ENCODE measurements around the gene ABL1.

ABL1 gene

DNA sequence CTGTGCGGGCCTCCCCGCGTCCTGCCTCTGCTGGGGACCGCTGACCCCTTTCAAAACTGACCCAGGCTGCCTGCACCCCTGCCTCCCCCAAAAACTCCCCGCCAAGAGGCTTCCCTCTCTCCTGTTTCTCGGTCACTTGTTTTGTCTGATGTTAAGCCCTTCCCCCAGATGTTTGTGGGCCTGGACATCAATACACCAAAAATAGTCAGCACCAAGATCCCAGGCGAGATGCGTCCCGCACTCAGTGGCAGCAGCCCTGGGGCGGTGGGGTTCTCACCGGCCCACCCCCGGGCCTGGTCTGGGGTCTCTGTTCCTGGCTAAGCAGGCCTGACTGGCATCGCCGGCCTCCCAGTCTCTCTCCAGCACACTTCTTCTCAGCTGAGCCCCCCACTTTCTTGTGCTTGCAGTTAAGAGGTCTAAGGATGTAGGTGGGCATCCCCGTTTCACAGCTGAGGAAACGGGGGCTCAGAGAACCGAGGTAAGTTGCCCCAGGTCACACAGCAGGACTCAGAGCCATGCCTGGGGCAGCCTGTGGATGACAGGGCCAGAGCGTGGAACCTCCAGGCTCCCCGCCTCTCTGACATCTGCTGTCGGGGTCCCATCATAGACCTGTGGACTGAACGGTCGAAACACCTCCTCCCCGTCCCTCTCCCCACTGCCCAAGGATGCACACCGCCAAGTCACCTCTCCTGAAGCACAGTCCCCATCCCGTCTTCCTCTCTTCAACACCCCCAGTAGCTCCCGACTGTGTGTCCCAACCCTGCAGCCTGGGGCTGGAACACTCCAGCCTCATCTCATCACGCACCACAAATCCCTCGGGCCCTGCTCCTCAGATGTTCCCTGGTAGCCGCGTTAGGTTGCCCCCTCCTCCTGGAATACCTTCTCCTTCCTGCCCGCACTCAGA, 87.2 kb downstream of the ABL1 start:
- no peaks in the 10 kb centered on the region for H4K20me1 ChIP-seq (ENCODE audit: insufficient read depth, low read length)

GRCh38 chr9:130922893-130923610, 88.0 kb downstream of the ABL1 start:
- Histone ChIP-seq H3K9me3 (ENCODE audit: insufficient read depth, low read length, severe bottlenecking) (no peaks in the 10 kb centered on the region), H3K9ac (ENCODE audit: low read depth, low read length) (no peak overlapping the region), H3K4me1 (ENCODE audit: insufficient read depth, low read length) (no peaks in the 10 kb centered on the region), H3K36me3 (ENCODE audit: insufficient read depth, low read length) (no peaks in the 10 kb centered on the region), H3K27ac (ENCODE audit: low read length) (no peak overlapping the region), H3K79me2 (ENCODE audit: insufficient read depth, low read length) (no peaks in the 10 kb centered on the region), H3K27me3 (ENCODE audit: insufficient read depth, low read length, poor library complexity) (no peaks in the 10 kb centered on the region), H3K4me3 (ENCODE audit: low read depth in 1 of 2, low read length in 2 of 2) (no peak overlapping the region), H2AFZ (ENCODE audit: low read depth, low read length) (no peak overlapping the region), H3K4me2 (ENCODE audit: insufficient read depth, low read length) (no peak overlapping the region), H4K20me1 (ENCODE audit: insufficient read depth, low read length) (no peaks in the 10 kb centered on the region)
- TF ChIP-seq CTCF (IDR thresholded peaks at IDR 0.05; ENCODE audit: borderline replicate concordance, extremely low read depth, low read length, poor library complexity, severe bottlenecking), result no peak
- no peak for TF ChIP-seq EZH2 (IDR thresholded peaks at IDR 0.05; ENCODE audit: borderline replicate concordance, low read depth, low read length, severe bottlenecking)
- DNase-seq (no peak), ATAC-seq (ENCODE audit: insufficient read depth, low read depth) (no peak)

More for the DNA sequence above, 87.2 kb downstream of the ABL1 start:
- no peak overlapping the region for H3K4me2 ChIP-seq (ENCODE audit: insufficient read depth, low read length)
- TF ChIP-seq CTCF (IDR thresholded peaks at IDR 0.05; ENCODE audit: borderline replicate concordance, extremely low read depth, low read length, poor library complexity, severe bottlenecking) (no peak), EZH2 (IDR thresholded peaks at IDR 0.05; ENCODE audit: borderline replicate concordance, low read depth, low read length, severe bottlenecking) (no peak)
- no peak for DNase-seq
- H3K27ac ChIP-seq (ENCODE audit: low read length), result no peak overlapping the region
- H3K36me3 ChIP-seq (ENCODE audit: insufficient read depth, low read length), result no peaks in the 10 kb centered on the region
- H3K9ac ChIP-seq (ENCODE audit: low read depth, low read length), result no peak overlapping the region
- no peaks in the 10 kb centered on the region for H3K79me2 ChIP-seq (ENCODE audit: insufficient read depth, low read length)
- H3K9me3 ChIP-seq (ENCODE audit: insufficient read depth, low read length, severe bottlenecking), result no peaks in the 10 kb centered on the region
- no peaks in the 10 kb centered on the region for H3K4me1 ChIP-seq (ENCODE audit: insufficient read depth, low read length)
- H3K27me3 ChIP-seq (ENCODE audit: insufficient read depth, low read length, poor library complexity), result no peaks in the 10 kb centered on the region
- H3K4me3 ChIP-seq (ENCODE audit: low read depth in 1 of 2, low read length in 2 of 2), result no peak overlapping the region
- H2AFZ ChIP-seq (ENCODE audit: low read depth, low read length), result no peak overlapping the region
- no peak for ATAC-seq (ENCODE audit: insufficient read depth, low read depth)

DNA sequence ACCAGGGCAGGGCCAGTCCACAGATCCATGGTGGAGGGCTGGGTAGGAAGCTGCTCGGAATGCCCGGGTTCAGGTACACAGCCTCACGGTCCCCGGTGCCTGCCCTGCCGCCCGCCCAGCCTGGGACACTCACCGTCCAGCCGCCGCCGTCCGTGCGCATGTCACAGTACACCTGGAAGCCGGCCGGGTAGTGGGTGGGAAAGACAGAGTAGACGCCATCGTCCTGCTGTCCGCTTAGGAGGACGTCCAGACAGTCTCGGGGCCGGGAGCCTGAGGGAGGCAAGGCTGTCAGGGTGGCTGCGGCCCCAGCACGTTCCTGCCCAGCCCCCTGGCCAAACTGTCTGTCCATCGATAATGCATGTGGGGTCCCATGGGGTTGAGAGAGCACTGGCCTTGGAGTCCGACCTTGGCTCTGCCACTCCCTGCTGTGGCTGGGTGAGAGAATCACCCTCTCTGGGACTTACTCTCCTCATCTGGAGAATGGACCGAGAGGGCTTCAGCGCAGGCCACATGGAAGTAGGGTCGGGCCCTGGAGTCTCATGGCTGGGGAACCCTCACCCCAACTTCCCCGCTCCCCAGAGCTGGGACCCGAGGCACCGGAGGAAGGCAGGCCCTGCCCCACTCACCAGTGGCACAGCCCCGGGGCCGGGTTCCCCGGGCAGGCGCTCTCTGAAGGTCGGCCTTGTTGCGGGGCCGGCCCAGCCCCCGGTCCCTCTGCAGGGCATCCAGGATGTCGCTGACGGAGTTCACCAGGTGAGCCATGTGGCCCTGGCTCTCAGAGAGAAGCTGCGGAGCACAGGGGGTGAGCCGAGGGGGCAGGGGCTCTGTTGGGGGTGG, 88.8 kb downstream of the ABL1 start:
- H3K4me2 ChIP-seq (ENCODE audit: insufficient read depth, low read length), result no peak overlapping the region
- ATAC-seq (ENCODE audit: insufficient read depth, low read depth), result no peak
- no peaks in the 10 kb centered on the region for H3K36me3 ChIP-seq (ENCODE audit: insufficient read depth, low read length)
- no peak overlapping the region for H3K4me3 ChIP-seq (ENCODE audit: low read depth in 1 of 2, low read length in 2 of 2)
- no peak overlapping the region for H3K27ac ChIP-seq (ENCODE audit: low read length)
- no peaks in the 10 kb centered on the region for H3K27me3 ChIP-seq (ENCODE audit: insufficient read depth, low read length, poor library complexity)
- H3K9me3 ChIP-seq (ENCODE audit: insufficient read depth, low read length, severe bottlenecking), result no peaks in the 10 kb centered on the region
- TF ChIP-seq EZH2 (IDR thresholded peaks at IDR 0.05; ENCODE audit: borderline replicate concordance, low read depth, low read length, severe bottlenecking) (no peak), CTCF (IDR thresholded peaks at IDR 0.05; ENCODE audit: borderline replicate concordance, extremely low read depth, low read length, poor library complexity, severe bottlenecking) (no peak)
- H2AFZ ChIP-seq (ENCODE audit: low read depth, low read length), result no peak overlapping the region
- no peak for DNase-seq
- no peaks in the 10 kb centered on the region for H4K20me1 ChIP-seq (ENCODE audit: insufficient read depth, low read length)
- H3K4me1 ChIP-seq (ENCODE audit: insufficient read depth, low read length), result no peaks in the 10 kb centered on the region
- no peak overlapping the region for H3K9ac ChIP-seq (ENCODE audit: low read depth, low read length)
- H3K79me2 ChIP-seq (ENCODE audit: insufficient read depth, low read length), result no peaks in the 10 kb centered on the region
